Limb (tissue), 2 donors: Measurements from ENCODE around the gene FARS2.
A peak's percentile ranks its signal among the peaks of the same experiment; 100 is the strongest.

Experiments used
- DNase-seq, 2 donors: peaks; one replicate each; pipeline ENCODE4 v3.0.0-alpha.2; 2016; ENCODE audit errors: extremely low spot score in 2 of 2

FARS2 gene

GRCh38 chr6:5580736-5581581 is 319.6 kb downstream of the FARS2 start:
- no peak for DNase-seq

GRCh38 chr6:5582762-5583161 is 321.4 kb downstream of the FARS2 start:
- DNase-seq = no peak

GRCh38 chr6:5583528-5583927 is 322.2 kb downstream of the FARS2 start:
- no peak for DNase-seq

GRCh38 chr6:5584078-5584482 is 322.8 kb downstream of the FARS2 start:
- DNase-seq = peak; percentile 36 to 53

GRCh38 chr6:5587648-5588047 is 326.3 kb downstream of the FARS2 start:
- no peak for DNase-seq

- no peak for DNase-seq
These were observed 328.3 kb downstream of the FARS2 start for GRCh38 chr6:5589422-5590141.

GRCh38 chr6:5590187-5590586 is 328.9 kb downstream of the FARS2 start:
- no peak for DNase-seq

- no peak for DNase-seq
These were observed 331.7 kb downstream of the FARS2 start for GRCh38 chr6:5592886-5593519.

- no peak for DNase-seq
These were observed 333.9 kb downstream of the FARS2 start for GRCh38 chr6:5595184-5595583.

- DNase-seq = no peak
These were observed 336.1 kb downstream of the FARS2 start for GRCh38 chr6:5597413-5597812.

- DNase-seq = no peak
These were observed 336.8 kb downstream of the FARS2 start for GRCh38 chr6:5598123-5598522.

- DNase-seq = no peak
These were observed 337.8 kb downstream of the FARS2 start for GRCh38 chr6:5599127-5599526.

- no peak for DNase-seq
These were observed 344.6 kb downstream of the FARS2 start for GRCh38 chr6:5605937-5606336.

GRCh38 chr6:5606546-5606945 is 345.2 kb downstream of the FARS2 start:
- DNase-seq = no peak

- DNase-seq = no peak
These were observed 349.3 kb downstream of the FARS2 start for GRCh38 chr6:5610640-5611039.

- DNase-seq = no peak
These were observed 355.9 kb downstream of the FARS2 start for GRCh38 chr6:5617179-5617578.

- no peak for DNase-seq
These were observed 357.9 kb downstream of the FARS2 start for GRCh38 chr6:5619249-5619648.

- DNase-seq = no peak
These were observed 361.1 kb downstream of the FARS2 start for GRCh38 chr6:5622276-5623005.

GRCh38 chr6:5623769-5624168 is 362.5 kb downstream of the FARS2 start:
- DNase-seq = no peak

- no peak for DNase-seq
These were observed 362.9 kb downstream of the FARS2 start for GRCh38 chr6:5624256-5624655.

- no peak for DNase-seq
These were observed 365.6 kb downstream of the FARS2 start for GRCh38 chr6:5626727-5627426.
